ENCODE results near the gene EMILIN1. TPM values are rescaled to one million over a fixed set of nuclear protein-coding genes. Genes with fewer than 3 reads are reported as not detected.

The EMILIN1 gene
- total and polyA plus RNA-seq, 10 of the 15 experiments (the other 5 are each of a cell fraction or from before 2014, with no cell fraction given): 0.01 to 2.3 (median 1.2) TPM; not detected in 2

DNA sequence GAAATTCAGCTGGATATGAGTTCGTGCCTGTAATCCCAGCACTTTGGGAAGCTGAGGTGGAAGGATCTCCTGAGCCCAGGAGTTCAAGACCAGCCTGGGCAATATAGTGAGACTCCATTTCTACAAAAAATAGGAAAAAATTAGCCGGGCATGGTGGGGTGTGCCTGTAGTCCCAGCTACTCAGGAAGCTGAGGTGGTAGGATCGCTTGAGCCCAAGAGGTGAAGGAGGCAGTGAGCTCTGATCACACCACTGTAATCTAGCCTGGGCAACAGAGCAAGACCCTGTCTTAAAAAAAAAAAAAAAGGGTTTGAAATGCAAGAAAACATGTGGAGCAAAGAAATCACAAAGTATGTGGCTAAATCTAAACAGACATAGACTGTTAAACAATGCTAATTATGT lies 30.7 kb downstream of the EMILIN1 start:
- Histone ChIP-seq H3K9me3 (replicated peaks; ENCODE audit: control insufficient read depth, insufficient read depth, low read length) (no peaks in the 10 kb centered on the region), H2AFZ (ENCODE audit: control insufficient read depth, low read depth, low read length) (no peak overlapping the region), H3K27ac (ENCODE audit: control insufficient read depth, insufficient read depth) (no peak overlapping the region), H3K4me2 (ENCODE audit: control insufficient read depth, insufficient read depth) (no peak overlapping the region), H3K27me3 (replicated peaks in 1 of 2; ENCODE audit: control insufficient read depth in 2 of 2, insufficient read depth in 2 of 2, low read length in 1 of 2) (no peaks in the 10 kb centered on the region; a peak in 2 of 4 replicates), H4K20me1 (ENCODE audit: control insufficient read depth, insufficient read depth) (no peaks in the 10 kb centered on the region), H3K79me2 (ENCODE audit: control insufficient read depth, insufficient read depth, low read length) (no peaks in the 10 kb centered on the region), H3K4me3 (no peak overlapping the region), H3K4me1 (ENCODE audit: control insufficient read depth, insufficient read depth, low read length) (no peaks in the 10 kb centered on the region), H3K9ac (ENCODE audit: control insufficient read depth, insufficient read depth, low read length) (no peak overlapping the region), H3K36me3 (ENCODE audit: control insufficient read depth in 2 of 2, insufficient read depth in 2 of 2, low read length in 1 of 2) (no peaks in the 10 kb centered on the region)
- intact Hi-C loops (cut with micrococcal nuclease; ENCODE audit: unreplicated experiment) (no loop called here), in situ Hi-C loops (cut with MboI) (no loop called here)
- no TSS peak for BruUV-seq (replicated peaks)
- ChIA-PET POLR2A (interaction anchor here (0.7 kb wide), 1 partner anchor 299 kb away, joined by 4 read pairs; no protein-coding TSS in a partner anchor), RAD21 (ENCODE audit: unreplicated experiment) (no interaction called here), SMC1A (ENCODE audit: uncharacterized antibody, unreplicated experiment) (interaction anchor here (0.7 to 1.0 kb wide), 2 partner anchors 162 to 1047 kb away, joined by 3 read pairs; no protein-coding TSS in a partner anchor), CTCF (interaction anchor here (0.7 to 1.6 kb wide), 2 partner anchors 24 to 68 kb away, joined by 3 read pairs; no protein-coding TSS in a partner anchor)
- DNase-seq (ENCODE audit: low read depth, low spot score) (no peak), FAIRE-seq (no peak), ATAC-seq (no peak)
- TF ChIP-seq PRDM15 (CRISPR knock-in tag; IDR thresholded peaks at IDR 0.05): no peak
- no peak for TF ChIP-seq RFX5 (IDR thresholded peaks at IDR 0.05; ENCODE audit: low read depth, low read length)
- no peak for TF ChIP-seq CHD4 (IDR thresholded peaks at IDR 0.05)
- no peak for TF ChIP-seq SMAD5 (IDR thresholded peaks at IDR 0.05; ENCODE audit: low read depth)
- no peak for TF ChIP-seq ZBED1 (IDR thresholded peaks at IDR 0.05; ENCODE audit: borderline replicate concordance)
- TF ChIP-seq, protein P1, sequence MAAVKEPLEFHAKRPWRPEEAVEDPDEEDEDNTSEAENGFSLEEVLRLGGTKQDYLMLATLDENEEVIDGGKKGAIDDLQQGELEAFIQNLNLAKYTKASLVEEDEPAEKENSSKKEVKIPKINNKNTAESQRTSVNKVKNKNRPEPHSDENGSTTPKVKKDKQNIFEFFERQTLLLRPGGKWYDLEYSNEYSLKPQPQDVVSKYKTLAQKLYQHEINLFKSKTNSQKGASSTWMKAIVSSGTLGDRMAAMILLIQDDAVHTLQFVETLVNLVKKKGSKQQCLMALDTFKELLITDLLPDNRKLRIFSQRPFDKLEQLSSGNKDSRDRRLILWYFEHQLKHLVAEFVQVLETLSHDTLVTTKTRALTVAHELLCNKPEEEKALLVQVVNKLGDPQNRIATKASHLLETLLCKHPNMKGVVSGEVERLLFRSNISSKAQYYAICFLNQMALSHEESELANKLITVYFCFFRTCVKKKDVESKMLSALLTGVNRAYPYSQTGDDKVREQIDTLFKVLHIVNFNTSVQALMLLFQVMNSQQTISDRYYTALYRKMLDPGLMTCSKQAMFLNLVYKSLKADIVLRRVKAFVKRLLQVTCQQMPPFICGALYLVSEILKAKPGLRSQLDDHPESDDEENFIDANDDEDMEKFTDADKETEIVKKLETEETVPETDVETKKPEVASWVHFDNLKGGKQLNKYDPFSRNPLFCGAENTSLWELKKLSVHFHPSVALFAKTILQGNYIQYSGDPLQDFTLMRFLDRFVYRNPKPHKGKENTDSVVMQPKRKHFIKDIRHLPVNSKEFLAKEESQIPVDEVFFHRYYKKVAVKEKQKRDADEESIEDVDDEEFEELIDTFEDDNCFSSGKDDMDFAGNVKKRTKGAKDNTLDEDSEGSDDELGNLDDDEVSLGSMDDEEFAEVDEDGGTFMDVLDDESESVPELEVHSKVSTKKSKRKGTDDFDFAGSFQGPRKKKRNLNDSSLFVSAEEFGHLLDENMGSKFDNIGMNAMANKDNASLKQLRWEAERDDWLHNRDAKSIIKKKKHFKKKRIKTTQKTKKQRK (IDR thresholded peaks at IDR 0.05; ENCODE audit: low read depth, low read length): no peak
- 50% methylated on average over 3 of the region's 3 CpGs for WGBS (ENCODE audit: insufficient coverage, insufficient replicate concordance, low lambda C conversion rate, missing lambda C conversion rate)

All from GM12878 (cell line).